GM21529 (cell line): ENCODE measurements around the gene EN2.

ENCODE experiments used
- ATAC-seq: cut with Tn5 transposase; IDR thresholded peaks from one replicate; pipeline ENCODE4 v1.9.1; 2021; ENCODE audit not compliant: unreplicated experiment

Gene EN2

DNA sequence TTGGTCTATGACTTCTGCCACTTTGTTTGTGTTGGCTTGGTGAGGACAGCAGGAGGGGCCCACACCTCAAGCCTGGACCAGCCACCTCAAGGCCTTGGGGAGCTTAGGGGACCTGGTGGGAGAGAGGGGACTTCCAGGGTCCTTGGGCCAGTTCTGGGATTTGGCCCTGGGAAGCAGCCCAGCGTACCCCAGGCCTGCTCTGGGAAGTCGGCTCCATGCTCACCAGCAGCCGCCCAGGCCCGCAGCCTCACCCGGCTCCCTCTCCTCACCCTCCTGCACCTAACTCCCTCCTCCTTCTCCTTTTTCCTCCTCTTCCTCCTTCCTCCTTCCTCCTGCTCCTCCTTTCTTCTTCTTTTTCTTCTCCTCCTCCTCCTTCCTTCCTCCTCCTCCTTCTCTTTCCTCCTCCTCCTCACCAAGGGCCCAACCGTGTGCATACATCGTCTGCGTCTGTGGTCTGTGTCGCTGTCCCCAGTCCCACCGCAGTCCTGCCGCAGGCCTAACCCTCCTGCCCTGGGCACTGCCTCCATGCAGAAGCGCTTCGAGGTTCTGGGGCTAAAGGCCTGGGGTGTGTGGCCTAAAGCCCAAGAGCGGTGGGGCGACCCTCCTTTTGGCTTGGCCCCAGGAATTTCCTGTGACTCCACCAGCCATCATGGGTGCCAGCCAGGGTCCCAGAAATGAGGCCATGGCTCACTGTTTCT, 5.3 kb downstream of the EN2 start:
- ATAC-seq, result no peak

DNA sequence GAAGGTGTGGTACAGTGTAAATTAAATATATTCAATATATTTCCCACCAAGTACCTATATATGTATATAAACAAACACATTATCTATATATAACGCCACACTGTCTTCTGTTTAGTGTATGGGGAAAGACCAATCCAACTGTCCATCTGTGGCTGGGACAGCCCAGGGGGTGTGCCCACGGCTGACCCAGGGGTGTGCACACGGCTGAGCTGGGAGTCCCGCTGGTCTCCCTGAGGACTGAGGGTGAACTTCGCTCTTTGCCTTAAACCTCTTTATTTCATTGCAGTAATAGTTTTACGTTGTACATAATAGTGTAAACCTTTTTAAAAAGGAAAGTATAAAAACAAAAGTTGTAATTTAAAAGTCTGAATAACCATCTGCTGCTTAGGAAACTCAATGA, 6.3 kb downstream of the EN2 start:
- no peak for ATAC-seq

GRCh38 chr7:155464948-155465739, 7.2 kb downstream of the EN2 start:
- no peak for ATAC-seq

GRCh38 chr7:155465761-155466141, 7.8 kb downstream of the EN2 start:
- ATAC-seq, result no peak

- no peak for ATAC-seq
Observed at GRCh38 chr7:155466142-155466813, 8.3 kb downstream of the EN2 start.

DNA sequence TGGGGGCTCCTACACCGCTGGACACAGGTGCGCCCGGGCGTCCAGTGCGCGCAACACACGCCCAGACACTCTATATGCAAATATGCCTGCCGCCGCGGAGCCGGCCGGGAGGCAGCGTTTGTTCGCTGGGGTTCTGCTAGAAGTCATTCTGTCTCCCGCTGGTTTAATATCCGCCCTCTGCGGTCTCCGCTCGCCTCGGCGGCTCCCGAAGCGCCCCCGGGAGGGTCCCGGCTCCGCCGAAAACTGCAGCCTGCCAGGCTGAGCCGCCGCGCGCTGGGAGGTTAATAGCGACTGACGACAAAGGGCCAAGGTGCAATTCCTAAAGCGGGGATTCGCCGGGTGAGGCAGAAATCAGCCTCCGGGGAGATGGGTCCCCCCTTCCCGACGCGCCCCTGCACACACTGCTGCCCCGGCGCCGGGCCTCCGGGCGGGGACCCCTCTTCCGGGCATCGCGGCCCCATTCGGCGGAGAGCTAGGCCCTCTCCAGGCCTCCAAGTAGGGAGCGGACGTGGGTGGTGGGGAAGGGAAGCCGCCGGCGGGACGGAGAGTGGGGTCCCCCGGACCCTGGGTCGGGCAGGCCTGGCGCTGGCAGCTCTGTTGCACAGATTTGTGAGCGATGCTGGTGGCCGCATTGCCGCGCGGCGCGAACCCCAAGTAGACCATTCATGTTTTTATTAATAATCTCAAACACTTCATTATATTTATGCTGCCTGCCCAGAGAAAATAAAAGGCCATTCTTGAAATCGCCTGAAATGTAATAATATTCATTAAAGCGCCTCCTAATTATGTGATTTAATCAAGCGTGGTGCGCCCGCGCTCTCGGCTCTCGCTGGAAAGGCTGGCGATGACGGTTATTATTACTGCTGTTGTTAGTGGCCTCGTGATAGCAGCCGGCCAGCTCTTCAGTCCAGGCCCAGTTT, 9.1 kb downstream of the EN2 start:
- peak; percentile 64 for ATAC-seq

DNA sequence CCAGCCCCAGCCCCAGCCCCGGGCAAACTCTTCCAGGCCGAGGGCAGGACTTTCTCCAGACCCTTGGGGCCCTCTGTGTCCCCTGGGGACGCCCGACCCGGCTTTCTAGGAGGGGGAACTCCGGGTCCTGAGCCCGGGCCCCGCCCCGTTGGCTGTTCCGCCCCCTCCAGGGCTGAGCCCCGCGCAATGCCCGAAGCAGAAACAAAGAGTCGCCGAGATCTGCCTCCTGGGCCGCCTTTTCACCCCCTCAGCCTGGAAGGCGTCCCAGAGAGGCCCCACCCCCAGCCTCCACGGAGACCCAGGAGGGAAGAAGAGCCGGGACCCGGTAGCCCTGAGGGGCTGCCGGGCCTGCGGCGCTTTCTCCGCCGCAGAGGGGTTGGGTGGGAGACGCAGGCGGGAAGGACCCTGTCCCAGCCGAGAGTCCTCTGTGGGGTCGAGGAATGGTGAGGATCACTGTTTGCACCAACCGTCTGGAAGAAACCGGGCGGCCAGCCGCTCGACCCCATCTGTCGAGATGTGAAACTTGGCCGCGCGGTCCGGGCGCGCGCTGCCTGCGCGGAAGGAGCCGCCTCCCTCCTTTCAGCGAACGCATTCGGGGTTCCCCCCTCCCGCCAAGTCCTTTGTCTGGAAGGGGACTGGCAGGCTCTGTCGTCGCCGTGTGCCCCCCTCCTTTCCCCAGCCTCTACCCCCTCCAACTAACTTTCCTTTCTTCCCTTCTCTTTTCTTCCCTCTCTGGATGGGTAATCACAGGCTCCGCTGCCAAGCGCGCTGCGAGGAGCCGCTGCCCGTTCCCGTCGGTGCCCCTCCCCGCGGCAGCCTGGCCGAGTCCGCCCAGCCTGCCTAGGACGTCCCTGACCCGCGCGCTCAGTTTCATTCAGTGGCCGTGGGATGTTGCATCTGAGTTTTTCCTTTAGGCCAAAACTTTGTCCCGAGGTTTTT, 10.2 kb downstream of the EN2 start:
- ATAC-seq, result no peak

DNA sequence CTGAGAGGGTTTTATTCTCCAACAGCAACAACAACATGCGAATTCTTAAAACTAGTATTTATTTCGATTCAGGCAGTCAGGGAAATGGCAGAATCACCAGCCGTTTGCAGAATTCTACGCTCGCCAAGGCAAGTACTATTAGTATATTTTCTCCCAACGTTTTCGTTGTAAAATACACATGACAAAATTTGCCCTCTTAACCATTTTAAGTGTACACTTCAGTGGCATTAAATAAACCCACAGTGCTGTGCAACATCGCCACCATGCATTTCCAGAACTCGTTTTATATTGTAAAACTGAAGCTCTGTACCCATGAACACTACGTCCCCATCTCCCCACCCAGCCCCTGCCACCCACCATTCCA, 10.8 kb downstream of the EN2 start:
- ATAC-seq, result no peak

GRCh38 chr7:155469311-155470185, 11.6 kb downstream of the EN2 start:
- no peak for ATAC-seq

GRCh38 chr7:155470186-155470487, 12.2 kb downstream of the EN2 start:
- no peak for ATAC-seq

GRCh38 chr7:155470686-155471638, 13.0 kb downstream of the EN2 start:
- no peak for ATAC-seq

GRCh38 chr7:155471718-155472117, 13.8 kb downstream of the EN2 start:
- ATAC-seq, result no peak

- ATAC-seq, result peak; percentile 97
Observed at GRCh38 chr7:155477476-155477875, 19.5 kb downstream of the EN2 start.

DNA sequence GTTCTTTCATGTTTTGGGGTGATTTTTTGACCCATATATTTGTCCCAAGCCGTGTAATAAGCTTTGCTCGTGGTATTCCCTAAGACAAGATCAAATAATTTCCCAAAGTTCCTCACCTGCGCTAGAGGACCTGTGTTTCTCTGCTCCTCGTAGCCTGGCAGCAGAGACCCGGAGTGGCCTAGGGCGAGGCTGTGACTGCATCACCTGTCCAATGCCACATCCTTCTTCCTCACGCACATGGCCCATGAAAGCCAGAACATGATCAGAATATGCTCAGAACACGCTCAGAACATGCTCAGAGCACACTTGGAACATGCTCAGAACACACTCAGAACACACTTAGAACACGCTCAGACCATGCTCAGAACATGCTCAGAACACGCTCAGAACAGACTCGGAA, 23.8 kb downstream of the EN2 start:
- no peak for ATAC-seq

GRCh38 chr7:155482511-155483183, 24.7 kb downstream of the EN2 start:
- ATAC-seq, result no peak

GRCh38 chr7:155483245-155483644, 25.3 kb downstream of the EN2 start:
- ATAC-seq, result no peak

DNA sequence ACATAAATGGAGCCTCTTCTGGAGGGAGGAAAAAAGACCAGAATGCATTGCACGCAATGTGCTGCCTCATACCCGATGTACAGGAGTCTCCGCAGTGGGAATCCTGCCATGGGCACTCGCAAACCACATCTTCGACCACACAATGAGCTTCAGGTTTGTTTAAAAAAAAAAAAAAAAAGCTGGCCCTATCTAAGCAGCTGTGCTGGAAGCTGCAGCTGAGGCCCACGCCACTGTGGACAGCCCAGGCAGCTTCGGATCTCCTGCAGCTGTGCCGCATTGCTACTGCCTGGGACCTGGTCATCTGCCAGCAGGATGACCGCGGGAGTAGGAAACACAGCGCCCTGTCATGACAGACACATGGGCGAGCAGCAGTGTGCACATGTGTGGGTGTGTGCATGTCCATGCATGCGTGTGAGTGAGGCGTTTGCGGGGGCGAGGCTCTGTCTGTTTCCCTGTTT, 26.0 kb downstream of the EN2 start:
- ATAC-seq, result no peak
